ENCODE measurements around the gene IL4R.
"Not testable (repeated sequence)": the region's sequence is repeated elsewhere in the genome, so short reads cannot be mapped to it uniquely, and the experiment has no call there.

IL4R gene

GRCh38 chr16:27287051-27287811 is 26.5 kb upstream of the IL4R start:
- peak in 1 of 42 donors; percentile 24 for DNase-seq
- intact Hi-C loops (cut with DNase I): no loop called here

GRCh38 chr16:27287887-27288286 is 25.9 kb upstream of the IL4R start:
- intact Hi-C loops (cut with DNase I): no loop called here

DNA sequence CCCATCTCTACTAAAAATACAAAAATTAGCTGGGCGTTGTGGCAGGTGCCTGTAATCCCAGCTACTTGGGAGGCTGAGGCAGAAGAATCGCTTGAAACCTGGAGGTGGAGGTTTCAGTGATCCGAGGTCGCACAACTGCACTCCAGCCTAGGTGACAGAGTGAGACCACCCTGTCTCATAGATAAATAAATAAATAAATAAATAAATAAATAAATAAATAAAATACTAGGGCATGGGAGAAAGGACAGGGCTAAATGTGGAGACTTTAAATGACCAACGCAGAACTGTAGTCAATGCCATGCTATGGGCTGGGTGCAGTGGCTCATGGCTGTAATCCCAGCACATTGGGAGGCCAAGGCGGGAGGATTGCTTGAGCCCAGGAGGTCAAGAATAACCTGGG is 25.5 kb upstream of the IL4R start:
- intact Hi-C loops (cut with DNase I); DNase-seq: not testable (repeated sequence)

More at GRCh38 chr16:27287887-27288286, 25.9 kb upstream of the IL4R start:
- peak in 1 of 42 donors; percentile 35 for DNase-seq

DNA sequence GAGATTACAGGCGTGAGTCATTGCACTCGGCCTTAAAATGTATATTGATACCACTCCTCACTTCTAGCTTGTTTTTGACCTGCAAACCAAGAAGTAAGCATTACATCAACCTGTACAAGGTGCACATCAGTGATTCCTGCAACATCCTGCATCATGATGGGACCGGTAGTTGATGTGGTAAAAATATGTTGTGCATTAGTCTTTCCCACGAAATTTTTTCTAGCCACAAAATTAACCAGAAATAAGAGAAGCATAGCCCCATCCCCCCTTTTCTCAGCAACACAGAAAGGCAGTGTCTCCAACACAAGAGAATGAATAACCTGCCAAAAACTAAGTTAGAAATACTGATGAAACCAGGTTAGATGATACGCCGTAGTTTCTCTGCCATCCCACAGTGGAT is 24.1 kb upstream of the IL4R start:
- DNase-seq: peak in 1 of 42 donors; percentile 1
- intact Hi-C loops (cut with DNase I): no loop called here

- intact Hi-C loops (cut with DNase I): no loop called here
- peak in 1 of 42 donors; percentile 5 for DNase-seq
Observed at GRCh38 chr16:27290562-27290961, 23.2 kb upstream of the IL4R start.

- intact Hi-C loops (cut with DNase I): no loop called here
- peak in 1 of 42 donors; percentile 24 for DNase-seq
Observed at GRCh38 chr16:27291106-27291505, 22.7 kb upstream of the IL4R start.

- intact Hi-C loops (cut with DNase I): no loop called here
- peak in 2 of 42 donors; percentile 6 to 12 for DNase-seq
Observed at GRCh38 chr16:27291722-27292240, 22.0 kb upstream of the IL4R start.

DNA sequence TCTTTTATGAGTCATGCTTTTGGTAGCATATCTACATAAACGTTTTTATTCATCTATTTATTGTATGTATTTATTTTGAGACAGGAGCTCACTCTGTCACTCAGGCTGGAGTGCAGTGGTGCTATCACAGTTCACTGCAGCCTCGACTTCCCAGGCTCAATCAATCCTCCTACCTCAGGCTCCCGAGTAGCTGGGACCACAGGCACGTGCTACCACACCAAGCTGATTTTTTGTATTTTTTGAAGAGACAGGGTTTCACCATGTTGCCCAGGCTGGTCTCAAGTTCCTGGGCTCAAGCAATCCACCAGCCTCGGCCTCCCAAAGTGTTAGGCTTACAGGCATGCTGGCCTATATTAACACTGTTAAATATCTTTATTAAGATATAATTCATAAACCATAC is 20.4 kb upstream of the IL4R start:
- DNase-seq: peak in 2 of 42 donors; percentile 31
- intact Hi-C loops (cut with DNase I): no loop called here

GRCh38 chr16:27298132-27298531 is 15.6 kb upstream of the IL4R start:
- DNase-seq: peak in 1 of 42 donors; percentile 9
- intact Hi-C loops (cut with DNase I): no loop called here

DNA sequence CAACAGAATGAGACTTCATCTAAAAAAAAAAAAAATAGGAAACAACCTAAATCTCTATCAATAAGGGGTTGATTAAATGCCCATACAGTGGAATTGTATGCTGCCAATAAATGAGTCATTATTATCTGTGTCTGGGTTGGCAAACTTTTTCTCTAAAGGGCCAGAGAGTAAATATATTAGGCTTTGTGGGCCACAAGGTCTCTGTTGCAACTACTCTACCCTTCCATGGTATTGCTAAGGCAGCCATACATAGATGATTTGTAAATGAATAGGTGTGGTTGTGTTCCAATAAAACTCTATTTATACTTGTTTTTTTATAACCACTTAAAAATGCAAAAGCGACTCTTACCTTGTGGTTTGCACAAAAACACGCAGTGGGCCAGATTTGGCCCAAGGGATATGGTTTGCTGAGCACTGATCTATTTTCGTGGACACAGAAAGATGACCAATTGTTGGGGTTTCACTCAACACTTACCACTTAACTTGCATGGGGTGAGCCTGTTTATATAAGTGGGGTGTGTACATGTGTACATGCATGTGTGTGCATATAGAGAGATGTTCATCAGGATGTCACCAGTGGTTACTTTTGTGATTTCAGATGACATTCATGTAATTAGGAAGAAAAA is 12.4 kb upstream of the IL4R start:
- intact Hi-C loops (cut with DNase I): no loop called here
- DNase-seq: peak in 1 of 42 donors; percentile 2

- intact Hi-C loops (cut with DNase I): no loop called here
Observed at GRCh38 chr16:27302126-27302525, 11.6 kb upstream of the IL4R start.

GRCh38 chr16:27303256-27304100 is 10.3 kb upstream of the IL4R start:
- intact Hi-C loops (cut with DNase I): no loop called here

More at GRCh38 chr16:27302126-27302525, 11.6 kb upstream of the IL4R start:
- DNase-seq: no peak

DNA sequence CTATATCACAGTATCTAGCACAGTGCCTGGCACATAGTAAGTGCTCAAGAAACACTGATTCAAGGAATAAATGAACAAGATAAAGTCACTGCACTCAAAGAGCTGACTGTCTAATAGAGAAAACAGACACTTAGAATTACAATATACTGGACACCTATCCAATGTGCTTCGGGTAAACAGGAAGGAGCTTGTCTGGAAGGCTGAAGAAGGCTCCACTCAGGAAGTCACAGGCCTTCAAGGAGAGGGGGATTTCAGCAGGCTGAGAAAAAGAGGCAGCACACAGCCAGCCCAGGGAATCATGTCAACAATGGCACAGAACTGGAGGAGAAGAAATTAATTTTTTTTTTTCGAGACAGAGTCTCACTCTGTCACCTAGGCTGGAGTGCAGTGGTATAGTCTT is 9.7 kb upstream of the IL4R start:
- intact Hi-C loops (cut with DNase I): no loop called here
- DNase-seq: peak in 1 of 42 donors; percentile 7

More at GRCh38 chr16:27303256-27304100, 10.3 kb upstream of the IL4R start:
- peak in 2 of 42 donors; percentile 2 to 16 for DNase-seq

DNA sequence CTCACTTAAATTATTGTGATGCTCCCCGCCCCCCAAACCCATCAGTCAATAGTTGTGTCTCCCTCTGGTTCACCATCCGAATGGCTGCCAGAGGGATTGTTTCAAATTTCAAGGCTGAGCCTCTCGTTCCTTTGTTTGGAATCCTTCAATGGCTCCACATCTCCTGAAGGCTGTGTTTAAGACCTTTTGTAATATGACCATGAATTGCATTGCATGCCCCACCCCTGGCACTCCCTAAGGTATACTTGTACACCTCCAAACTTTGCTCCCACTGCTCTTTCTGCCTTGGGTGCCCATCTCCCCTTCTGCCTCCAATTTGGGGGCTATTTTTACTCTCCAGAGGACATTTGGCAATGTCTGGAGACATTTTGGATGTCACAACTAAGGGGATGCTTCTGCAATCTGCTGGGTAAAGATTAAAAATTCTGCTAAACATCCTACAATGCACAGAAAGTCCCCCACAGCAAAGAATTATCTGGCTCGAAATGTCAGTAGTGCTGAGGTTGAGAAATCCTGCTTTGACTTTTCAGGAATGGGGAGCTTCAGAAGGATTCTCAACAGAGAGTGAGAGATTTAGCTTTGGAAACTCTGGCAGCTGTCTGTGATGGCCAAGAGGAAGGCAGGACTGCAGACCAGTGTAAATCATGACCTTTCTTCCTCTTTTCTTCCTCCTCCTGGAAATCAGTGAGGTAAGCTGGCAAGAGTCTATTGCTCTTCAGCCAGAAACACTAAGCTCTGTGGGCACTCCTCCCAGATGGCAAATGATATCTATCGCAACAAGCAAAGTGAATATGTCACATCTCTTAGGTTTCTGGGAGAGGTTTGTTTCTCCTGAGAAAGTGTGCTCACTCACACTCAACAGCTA is 8.7 kb upstream of the IL4R start:
- intact Hi-C loops (cut with DNase I): no loop called here
- DNase-seq: peak in 2 of 42 donors; percentile 7

DNA sequence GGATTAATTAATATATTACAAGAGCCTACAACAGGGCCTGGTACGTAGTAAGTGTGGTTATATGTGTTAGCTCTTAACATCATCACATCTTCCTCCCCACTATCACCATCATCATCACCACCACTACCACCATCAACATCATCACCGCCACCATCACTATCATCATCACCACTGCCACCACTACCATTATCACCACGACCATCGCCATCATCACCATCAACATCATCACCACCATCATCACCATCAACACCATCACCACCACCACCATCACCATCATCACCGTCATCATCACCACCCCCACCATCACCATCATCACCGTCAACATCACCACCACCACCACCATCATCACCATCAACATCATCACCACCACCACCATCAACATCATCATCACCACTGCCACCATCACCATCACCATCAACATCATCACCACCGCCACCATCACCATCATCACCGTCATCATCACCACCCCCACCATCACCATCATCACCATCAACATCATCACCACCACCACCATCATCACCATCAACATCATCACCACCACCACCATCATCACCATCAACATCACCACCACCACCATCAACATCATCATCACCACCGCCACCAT is 7.8 kb upstream of the IL4R start:
- no peak for DNase-seq
- intact Hi-C loops (cut with DNase I): no loop called here

DNA sequence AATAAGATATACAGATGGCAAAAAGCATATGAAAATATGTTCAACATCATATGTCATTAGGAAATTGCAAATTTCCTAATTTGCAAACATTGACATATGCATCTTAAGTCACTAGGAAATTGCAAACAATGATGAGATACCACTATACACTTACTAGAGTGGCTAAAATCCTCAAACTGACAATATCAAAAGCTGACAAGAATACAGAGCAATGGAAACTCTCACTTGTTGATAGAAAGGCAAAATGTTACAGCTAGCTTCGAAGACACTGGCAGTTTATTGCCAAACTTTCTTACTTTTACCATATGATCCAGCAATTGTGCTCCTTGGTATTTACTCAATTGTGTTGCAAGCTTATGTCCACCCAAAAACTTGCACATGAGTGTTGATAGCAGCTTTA is 5.0 kb upstream of the IL4R start:
- intact Hi-C loops (cut with DNase I): no loop called here
- DNase-seq: no peak

DNA sequence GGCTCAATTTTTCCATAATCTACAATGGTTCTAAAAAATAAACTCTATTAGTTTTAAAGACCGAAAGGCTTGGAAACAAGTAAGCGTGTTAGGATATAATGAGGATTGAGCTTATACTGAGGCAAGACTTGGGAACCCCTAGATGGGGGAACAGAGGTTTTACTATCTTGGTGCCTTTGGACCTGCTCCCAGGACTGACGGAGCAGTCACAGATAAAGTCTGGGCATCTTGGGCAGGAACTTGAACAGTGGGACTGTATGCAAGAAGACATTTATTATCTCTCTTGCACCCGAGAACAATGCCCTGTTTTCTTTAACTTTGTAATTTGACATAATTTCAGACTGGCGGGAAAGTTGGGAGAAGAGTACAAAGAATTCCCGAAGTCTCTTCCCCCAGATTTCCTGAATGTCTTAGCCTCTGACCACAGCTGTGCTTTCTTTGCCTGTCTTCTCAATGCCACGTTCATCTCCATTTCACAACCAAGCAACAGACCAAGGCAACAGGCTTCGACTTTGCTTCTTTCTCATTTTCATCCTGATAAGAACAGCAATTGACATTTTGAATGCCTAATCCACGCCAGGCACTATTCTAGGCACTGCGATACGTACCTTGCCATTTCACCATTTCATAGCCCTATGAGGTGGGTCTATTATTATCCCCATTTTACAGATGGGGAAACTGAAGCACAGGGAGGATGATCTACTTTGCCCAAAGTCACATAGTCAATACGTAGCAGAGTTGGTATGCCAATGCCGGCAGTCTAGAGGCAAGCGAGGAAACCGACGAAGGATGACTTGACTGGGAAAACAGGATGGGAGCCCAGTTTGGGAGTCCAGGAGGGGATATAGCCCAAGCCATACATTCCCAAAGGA is 3.0 kb upstream of the IL4R start:
- DNase-seq: peak in 1 of 42 donors; percentile 0
- intact Hi-C loops (cut with DNase I): no loop called here

Measured in head of caudate nucleus (tissue), 42 donors.